RWPE2 (cell line): Measurements from ENCODE around the gene DKKL1.
"Not testable (repeated sequence)": the region's sequence is repeated elsewhere in the genome, so short reads cannot be mapped to it uniquely, and the experiment has no call there.

ENCODE experiments used
- ATAC-seq: fragments of 200-7000 bp; cut with Tn5 transposase; 3 replicates; pipeline ENCODE4 v1.9.1; 2021; ENCODE audit warnings: low read depth
- DNase-seq: peaks from one replicate; pipeline ENCODE4 v3.0.0-alpha.2; 2020; ENCODE audit warnings: low spot score
- H3K27ac ChIP-seq: fragments of 450-650 bp; 2 replicates; pipeline ENCODE4 v1.5.1; 2017; ENCODE audit warnings: mild to moderate bottlenecking; ENCODE audit not compliant: poor library complexity, severe bottlenecking
- H3K27me3 ChIP-seq: fragments of 250-450 bp; sonication (Bioruptor Pico); 2 replicates; pipeline ENCODE4 v1.5.1; 2021; ENCODE audit warnings: mild to moderate bottlenecking, moderate library complexity; ENCODE audit not compliant: insufficient read depth, poor library complexity, severe bottlenecking
- H3K36me3 ChIP-seq: fragments of 250-450 bp; sonication (Bioruptor Pico); 2 replicates; pipeline ENCODE4 v1.5.1; 2020; ENCODE audit warnings: low read depth, mild to moderate bottlenecking, moderate library complexity
- H3K4me1 ChIP-seq: fragments of 250-450 bp; sonication (Bioruptor Pico); 2 replicates; pipeline ENCODE4 v1.5.1; 2021; ENCODE audit warnings: mild to moderate bottlenecking, moderate library complexity; ENCODE audit not compliant: insufficient read depth, poor library complexity, severe bottlenecking
- H3K4me3 ChIP-seq: fragments of 250-450 bp; sonication (Bioruptor Pico); 2 replicates; pipeline ENCODE4 v1.5.1; 2021; ENCODE audit warnings: mild to moderate bottlenecking, moderate library complexity; ENCODE audit not compliant: severe bottlenecking
- H3K9me3 ChIP-seq: fragments of 250-450 bp; sonication (Bioruptor Pico); 2 replicates; pipeline ENCODE4 v1.5.1; 2021; ENCODE audit warnings: mild to moderate bottlenecking, moderate library complexity; ENCODE audit not compliant: severe bottlenecking
- TF ChIP-seq, protein P1 (sequence below): fragments of 450-650 bp; IDR thresholded peaks from one replicate; pipeline ENCODE4 v1.5.1; 2017; ENCODE audit warnings: mild to moderate bottlenecking, moderate library complexity; ENCODE audit not compliant: poor library complexity, severe bottlenecking

DKKL1 gene

DNA sequence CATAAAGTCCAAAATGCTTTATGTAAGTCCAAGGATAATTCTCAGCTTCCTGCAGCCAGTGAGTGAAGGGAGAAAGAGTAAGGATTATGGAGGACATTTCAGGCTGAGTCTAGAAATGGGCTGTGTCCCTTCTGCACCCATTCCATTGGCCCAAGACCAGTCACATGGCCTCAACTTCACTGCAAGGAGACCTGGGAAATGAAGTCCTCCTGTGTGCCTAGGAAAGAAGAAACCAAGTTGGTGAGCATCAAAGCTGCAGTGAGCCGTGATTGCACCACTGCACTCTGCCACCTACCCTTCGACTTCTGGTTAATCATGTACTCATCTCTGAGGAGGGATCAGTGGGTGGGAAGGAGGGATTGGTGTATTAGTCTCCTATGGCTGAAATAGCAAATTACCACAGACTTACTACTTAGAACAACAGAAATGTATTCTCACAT is 32.0 kb upstream of the DKKL1 start:
- H3K4me1 ChIP-seq: no peaks in the 10 kb centered on the region
- TF ChIP-seq, protein P1, sequence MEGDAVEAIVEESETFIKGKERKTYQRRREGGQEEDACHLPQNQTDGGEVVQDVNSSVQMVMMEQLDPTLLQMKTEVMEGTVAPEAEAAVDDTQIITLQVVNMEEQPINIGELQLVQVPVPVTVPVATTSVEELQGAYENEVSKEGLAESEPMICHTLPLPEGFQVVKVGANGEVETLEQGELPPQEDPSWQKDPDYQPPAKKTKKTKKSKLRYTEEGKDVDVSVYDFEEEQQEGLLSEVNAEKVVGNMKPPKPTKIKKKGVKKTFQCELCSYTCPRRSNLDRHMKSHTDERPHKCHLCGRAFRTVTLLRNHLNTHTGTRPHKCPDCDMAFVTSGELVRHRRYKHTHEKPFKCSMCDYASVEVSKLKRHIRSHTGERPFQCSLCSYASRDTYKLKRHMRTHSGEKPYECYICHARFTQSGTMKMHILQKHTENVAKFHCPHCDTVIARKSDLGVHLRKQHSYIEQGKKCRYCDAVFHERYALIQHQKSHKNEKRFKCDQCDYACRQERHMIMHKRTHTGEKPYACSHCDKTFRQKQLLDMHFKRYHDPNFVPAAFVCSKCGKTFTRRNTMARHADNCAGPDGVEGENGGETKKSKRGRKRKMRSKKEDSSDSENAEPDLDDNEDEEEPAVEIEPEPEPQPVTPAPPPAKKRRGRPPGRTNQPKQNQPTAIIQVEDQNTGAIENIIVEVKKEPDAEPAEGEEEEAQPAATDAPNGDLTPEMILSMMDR: no peak
- no peak overlapping the region for H3K4me3 ChIP-seq
- no peak for DNase-seq
- no peak overlapping the region for H3K27ac ChIP-seq
- no peaks in the 10 kb centered on the region for H3K27me3 ChIP-seq
- peak; percentile 85 for ATAC-seq
- no peaks in the 10 kb centered on the region for H3K36me3 ChIP-seq
- no peaks in the 10 kb centered on the region for H3K9me3 ChIP-seq

DNA sequence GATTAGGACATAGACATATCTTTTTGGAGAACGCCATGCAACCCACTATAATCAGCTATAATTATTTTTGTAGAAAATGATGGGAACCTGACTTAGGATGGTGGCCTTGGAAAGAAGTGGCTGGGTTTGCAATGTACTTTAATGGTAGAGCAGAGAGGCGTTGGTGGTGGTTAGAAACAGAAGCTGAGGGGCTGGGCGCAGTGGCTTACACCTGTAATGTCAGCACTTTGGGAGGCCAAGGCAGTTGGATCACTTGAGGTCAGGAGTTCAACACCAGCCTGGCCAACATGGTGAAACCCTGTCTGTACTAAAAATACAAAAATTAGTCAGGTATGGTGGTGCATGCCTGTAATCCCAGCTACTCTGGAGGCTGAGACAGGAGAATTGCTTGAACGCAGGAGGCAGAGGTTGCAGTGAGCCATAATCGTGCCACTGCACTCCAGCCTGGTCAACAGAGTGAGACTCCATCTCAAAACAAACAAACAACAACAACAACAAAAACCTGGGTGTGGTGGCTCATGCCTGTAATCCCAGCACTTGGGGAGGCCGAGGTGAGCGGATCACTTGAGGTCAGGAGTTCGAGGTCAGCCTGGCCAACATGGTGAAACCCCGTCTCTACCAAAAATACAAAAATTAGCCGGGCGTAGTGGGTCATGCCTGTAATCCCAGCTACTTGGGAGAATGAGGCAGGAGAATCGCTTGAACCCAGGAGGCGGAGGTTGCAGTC is 30.8 kb upstream of the DKKL1 start:
- H3K9me3 ChIP-seq, DNase-seq, H3K36me3 ChIP-seq, ATAC-seq, H3K4me3 ChIP-seq, H3K4me1 ChIP-seq, H3K27me3 ChIP-seq, H3K27ac ChIP-seq: not testable (repeated sequence)

DNA sequence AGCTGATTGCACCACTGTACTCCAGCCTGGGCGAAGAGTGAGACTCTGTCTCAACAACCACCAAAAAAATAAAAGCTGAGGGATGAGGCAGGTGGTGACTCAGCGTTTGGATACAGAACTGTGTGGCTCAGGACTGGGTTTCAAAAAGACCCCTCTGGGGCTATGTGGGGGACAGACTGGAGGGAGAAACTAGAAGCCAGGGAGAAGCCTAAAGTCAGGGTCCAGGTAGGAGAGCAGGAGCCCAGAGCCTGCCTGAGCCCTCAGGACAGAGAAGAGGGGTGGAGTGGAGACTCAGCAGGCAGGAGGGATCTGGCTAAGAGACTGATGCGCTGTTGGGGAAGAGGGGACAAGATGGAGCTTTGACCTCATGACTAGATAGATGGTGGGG is 30.3 kb upstream of the DKKL1 start:
- H3K4me1 ChIP-seq: no peaks in the 10 kb centered on the region
- no peaks in the 10 kb centered on the region for H3K9me3 ChIP-seq
- no peaks in the 10 kb centered on the region for H3K27me3 ChIP-seq
- H3K36me3 ChIP-seq: no peaks in the 10 kb centered on the region
- ATAC-seq (no peak), DNase-seq (no peak)
- no peak overlapping the region for H3K4me3 ChIP-seq
- no peak overlapping the region for H3K27ac ChIP-seq
- TF ChIP-seq, protein P1: no peak

DNA sequence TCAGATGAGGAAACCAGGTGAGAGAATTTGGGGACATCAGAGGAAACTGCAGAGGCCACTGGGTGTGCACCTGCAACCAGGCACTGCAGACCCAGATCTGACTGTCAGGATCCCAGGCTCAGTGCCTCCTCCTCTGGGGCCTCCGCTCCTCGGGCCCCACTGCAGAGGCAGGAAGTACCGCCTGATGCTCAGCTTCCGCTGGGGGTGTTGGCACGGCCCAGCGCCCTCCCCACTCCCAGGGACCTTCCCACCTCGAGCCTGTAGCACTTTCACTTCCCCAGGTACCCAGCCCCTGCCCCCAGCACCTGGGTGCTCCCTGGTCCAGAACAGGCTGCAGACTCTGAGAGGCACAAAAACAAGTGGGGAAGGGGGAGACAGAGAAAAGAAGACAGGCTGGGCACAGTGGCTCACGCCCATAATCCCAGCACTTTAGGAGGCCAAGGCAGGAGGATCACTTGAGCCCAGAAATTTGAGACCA is 29.8 kb upstream of the DKKL1 start:
- no peaks in the 10 kb centered on the region for H3K4me1 ChIP-seq
- H3K27ac ChIP-seq: no peak overlapping the region
- H3K36me3 ChIP-seq: no peaks in the 10 kb centered on the region
- ATAC-seq (no peak), DNase-seq (no peak)
- TF ChIP-seq, protein P1: no peak
- no peaks in the 10 kb centered on the region for H3K9me3 ChIP-seq
- H3K27me3 ChIP-seq: no peaks in the 10 kb centered on the region
- H3K4me3 ChIP-seq: no peak overlapping the region

DNA sequence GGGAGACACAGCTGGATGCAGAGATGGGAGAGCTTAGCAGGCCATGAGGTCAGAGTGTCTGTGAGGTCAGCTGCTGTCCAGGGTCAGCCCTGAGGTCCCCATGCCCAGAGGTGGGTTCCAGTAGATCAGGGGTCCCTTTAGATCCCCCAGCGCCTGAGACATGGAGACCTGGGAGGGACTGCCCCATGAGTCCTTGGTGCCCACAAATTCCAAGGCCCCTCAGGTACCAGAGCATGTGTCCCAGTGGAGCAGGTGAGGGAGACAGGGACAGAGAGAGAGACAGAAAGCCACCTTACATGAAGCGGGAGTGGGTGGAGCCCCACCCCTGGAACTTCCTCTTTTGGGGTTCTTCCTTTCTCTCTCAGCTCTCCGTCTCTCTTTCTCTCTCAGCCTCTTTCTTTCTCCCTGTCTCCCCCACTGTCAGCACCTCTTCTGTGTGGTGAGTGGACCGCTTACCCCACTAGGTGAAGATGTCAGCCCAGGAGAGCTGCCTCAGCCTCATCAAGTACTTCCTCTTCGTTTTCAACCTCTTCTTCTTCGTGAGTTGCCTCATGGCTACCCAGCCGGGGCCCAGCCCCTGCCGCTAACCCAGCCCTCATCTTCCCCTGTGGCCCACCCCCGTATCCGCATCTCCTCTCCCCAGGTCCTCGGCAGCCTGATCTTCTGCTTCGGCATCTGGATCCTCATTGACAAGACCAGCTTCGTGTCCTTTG is 28.4 kb upstream of the DKKL1 start, which contains the start of gene CD37:
Gene CD37 (plus strand): TSS at position 336 of the 713 bp plus-strand sequence. CDS start 135 bp downstream, at position 471.
- Histone ChIP-seq H3K36me3 (no peaks in the 10 kb centered on the region), H3K9me3 (no peaks in the 10 kb centered on the region), H3K4me1 (no peaks in the 10 kb centered on the region), H3K27me3 (no peaks in the 10 kb centered on the region), H3K4me3 (no peak within 1 kb of the TSS), H3K27ac (no peak within 1 kb of the TSS)
- no peak for DNase-seq
- ATAC-seq: no peak
- TF ChIP-seq, protein P1: no peak
